NAMALWA (cell line): ENCODE measurements around the gene FIZ1.
A peak's percentile ranks its signal among the peaks of the same experiment; 100 is the strongest.

Experiments used
- DNase-seq: peaks from one replicate; pipeline ENCODE4 v3.0.0-alpha.2; 2015; ENCODE audit warnings: low spot score

Gene FIZ1

DNA sequence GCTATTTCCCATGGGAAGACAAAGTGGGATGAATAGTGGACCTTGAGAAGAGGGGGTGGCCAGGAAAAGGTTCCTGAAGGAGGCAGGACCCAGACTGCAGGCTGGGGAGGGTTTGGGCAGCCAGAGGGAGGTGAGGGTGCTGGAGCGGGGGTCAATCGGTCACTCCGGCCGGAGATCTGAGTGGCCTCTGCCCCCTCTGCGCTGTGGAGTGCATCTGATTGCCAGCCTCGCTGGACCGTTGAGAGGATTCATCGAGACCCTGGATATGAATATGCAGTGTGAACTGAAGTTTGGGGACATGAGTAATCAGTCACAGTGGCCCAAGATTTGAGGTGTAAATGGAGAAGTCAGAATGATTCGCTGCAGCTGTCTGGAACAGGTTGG is 36.0 kb upstream of the FIZ1 start:
- DNase-seq = no peak

DNA sequence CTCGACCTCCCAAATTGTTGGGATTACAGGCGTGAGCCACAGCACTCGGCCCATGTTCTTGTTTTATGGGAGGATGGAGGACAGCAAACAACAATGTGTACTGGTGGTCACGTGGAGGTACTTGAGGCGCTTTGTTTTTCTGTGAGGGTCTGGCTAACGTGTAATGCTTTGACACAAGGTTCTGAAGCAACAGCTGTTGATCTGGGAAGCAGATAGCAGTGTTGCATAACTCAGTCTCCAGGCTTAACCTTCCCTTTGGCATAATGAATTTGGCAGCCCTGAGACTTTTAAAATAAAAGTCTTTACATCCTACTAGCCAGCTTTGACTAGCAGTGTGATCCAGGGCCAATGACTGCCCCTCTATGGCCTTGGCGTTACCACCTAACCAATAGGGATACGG is 34.5 kb upstream of the FIZ1 start:
- DNase-seq = no peak

- DNase-seq = peak; percentile 96
Observed at GRCh38 chr19:55632463-55632834, 33.1 kb upstream of the FIZ1 start.

DNA sequence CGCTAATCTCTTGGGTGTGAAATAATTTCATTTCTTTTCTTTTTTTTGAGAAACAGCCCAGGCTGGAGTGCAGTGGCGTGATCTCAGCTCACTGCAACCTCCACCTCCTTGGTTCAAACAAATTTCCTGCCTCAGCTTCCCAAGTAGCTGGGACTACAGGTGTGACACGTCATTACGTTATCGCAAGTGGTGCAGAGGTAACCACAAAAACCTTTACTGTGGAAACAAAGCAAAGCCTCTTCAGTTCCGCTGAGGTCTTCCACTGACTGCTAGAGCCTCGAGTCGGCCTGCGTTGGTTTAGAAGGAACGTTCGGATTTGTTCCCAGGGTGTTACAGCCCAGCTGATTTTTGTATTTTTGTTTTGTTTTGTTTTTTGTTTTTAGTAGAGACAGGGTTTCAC is 27.0 kb upstream of the FIZ1 start:
- no peak for DNase-seq

DNA sequence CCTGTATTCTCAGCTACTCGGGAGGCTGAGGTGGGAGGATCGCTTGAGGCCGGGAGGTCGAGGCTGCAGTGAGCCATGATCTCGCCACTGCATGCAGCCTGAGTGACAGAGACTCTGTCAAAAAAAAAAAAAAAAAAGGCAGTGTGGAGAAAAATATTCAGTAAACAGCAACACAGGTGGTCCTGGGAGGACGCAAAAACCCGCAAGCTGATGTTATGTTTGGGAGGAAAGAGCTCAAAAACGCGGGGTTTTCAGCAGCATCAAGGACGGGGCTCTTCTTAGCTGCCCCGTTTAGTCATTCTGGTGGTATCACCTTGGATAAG is 25.6 kb upstream of the FIZ1 start:
- DNase-seq = no peak

- peak; percentile 94 for DNase-seq
Observed at GRCh38 chr19:55624109-55625003, 25.0 kb upstream of the FIZ1 start, which contains the start of gene ZNF784. Gene ZNF784, minus strand, starts transcription at chr19:55624566. Its CDS starts 5 bp downstream, at chr19:55624561.

- DNase-seq = no peak
Observed at GRCh38 chr19:55623561-55623960, 24.2 kb upstream of the FIZ1 start.

GRCh38 chr19:55623130-55623529 is 23.8 kb upstream of the FIZ1 start:
- no peak for DNase-seq

DNA sequence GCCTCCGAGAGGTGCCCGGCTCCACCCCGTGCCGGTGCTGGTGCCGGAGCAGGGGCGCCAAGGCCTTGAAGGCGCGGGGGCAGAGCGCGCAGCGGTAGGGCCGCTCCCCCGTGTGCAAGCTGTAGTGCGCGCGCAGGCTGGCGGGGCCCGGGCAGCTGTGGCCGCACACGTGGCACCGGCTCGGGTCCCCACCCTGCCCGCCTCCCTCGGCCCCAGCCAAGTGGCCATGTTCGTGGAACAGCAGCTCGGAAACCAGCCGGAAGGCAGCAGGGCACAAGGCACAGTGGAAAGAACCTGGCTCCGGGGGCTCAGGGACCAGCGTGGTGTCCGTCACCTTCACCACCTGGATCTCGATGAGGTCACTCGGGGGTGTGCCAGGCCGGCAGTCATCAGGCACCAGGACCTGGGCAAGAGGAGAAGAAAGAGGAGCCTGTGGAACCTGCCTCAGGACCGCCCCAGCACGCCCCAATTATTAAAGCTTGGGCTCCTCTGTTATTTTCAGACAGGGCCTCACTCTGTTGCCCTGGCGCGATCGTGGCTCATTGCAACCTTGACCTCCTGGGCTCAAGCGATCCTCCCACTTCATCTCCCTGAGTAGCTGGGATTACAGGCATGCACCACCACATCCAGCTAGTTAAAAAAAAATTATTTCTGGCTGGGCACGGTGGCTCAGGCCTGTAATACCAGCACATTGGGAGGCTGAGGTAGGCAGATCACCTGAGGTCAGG is 23.1 kb upstream of the FIZ1 start:
- no peak for DNase-seq

DNA sequence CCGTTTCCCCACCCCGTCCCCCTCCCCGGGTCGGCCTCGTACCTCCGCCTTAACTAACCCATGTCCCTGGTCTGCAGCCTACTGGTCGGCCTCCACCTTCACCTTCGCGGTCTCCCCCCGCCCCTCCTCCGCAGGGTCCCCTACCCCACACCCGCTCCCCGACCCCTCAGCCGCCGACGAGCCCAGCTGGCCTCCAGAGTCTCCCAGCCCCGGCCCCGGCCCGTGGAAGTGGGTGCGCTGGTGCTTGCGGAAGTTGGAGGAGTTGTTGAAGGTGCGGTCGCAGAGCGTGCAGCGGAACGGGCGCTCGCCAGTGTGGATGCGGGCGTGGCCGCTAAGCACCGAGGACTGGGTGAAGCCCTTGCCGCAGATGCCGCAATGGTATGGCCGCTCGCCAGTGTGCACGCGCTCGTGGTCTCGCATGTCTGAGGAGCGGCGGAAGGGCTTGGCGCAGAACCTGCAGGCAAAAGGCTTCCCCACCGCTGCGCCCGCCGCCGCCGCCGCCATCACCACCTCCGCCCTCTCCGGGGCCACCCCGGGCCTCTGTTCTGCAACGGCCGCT is 22.4 kb upstream of the FIZ1 start:
- no peak for DNase-seq

- DNase-seq = no peak
Observed at GRCh38 chr19:55621205-55621672, 21.9 kb upstream of the FIZ1 start.

- DNase-seq = no peak
Observed at GRCh38 chr19:55620410-55621204, 21.3 kb upstream of the FIZ1 start.

DNA sequence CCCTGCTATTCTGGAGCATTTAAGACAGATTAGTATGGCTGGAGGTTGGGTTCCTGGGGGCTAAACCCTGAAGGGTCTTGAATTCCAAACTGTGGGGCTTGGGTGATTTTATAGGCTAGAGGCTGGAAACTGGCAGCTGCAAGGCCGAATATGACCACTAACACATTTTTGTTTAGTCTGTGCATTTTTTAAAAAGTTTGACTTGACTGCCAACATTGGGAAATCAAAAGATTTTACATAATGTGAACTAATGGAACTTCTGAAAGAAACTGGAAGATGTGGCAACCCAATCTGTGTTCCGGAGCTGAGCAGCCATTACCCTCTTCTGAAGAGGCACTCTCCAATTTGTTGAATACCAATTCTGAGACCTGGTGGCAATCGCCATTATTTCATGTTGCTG is 20.0 kb upstream of the FIZ1 start:
- no peak for DNase-seq

- no peak for DNase-seq
Observed at GRCh38 chr19:55618426-55618825, 19.1 kb upstream of the FIZ1 start.

DNA sequence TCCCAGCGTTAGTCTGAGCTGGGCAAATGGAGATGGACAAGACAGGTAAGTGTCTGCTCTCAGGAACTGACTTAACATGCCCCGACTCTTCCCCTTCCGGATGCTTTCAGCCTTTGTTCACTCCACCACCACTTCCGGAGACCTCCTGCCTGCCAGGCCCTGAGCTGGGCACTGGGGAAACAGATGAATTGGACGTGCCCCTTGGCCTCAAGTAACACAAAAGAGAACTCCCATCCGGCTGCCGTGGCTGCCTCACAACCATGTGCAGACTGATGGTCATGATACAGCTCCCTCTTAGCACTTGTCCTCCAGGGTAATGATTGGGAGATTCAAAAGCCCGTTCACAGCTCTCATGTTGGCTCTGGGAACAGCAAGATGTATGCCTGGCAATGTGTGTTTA is 18.1 kb upstream of the FIZ1 start:
- no peak for DNase-seq

DNA sequence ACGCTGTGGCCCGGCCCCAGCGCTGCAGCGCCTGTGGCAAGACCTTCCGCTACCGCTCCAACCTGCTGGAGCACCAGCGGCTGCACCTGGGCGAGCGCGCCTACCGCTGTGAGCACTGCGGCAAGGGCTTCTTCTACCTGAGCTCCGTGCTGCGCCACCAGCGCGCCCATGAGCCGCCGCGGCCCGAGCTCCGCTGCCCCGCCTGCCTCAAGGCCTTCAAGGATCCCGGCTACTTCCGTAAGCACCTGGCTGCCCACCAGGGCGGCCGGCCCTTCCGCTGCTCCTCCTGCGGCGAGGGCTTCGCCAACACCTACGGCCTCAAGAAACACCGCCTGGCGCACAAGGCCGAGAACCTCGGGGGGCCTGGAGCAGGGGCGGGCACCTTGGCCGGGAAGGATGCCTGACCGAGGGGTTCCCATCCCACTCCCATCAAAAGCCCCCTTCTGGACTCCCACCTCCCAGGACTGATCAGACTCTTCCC is 17.1 kb upstream of the FIZ1 start:
- no peak for DNase-seq

GRCh38 chr19:55615543-55616394 is 16.5 kb upstream of the FIZ1 start:
- DNase-seq = no peak

GRCh38 chr19:55614711-55615542 is 15.6 kb upstream of the FIZ1 start:
- DNase-seq = no peak

- no peak for DNase-seq
Observed at GRCh38 chr19:55613930-55614710, 14.8 kb upstream of the FIZ1 start.
